ENCODE data around the gene TVP23C.

Gene TVP23C

DNA sequence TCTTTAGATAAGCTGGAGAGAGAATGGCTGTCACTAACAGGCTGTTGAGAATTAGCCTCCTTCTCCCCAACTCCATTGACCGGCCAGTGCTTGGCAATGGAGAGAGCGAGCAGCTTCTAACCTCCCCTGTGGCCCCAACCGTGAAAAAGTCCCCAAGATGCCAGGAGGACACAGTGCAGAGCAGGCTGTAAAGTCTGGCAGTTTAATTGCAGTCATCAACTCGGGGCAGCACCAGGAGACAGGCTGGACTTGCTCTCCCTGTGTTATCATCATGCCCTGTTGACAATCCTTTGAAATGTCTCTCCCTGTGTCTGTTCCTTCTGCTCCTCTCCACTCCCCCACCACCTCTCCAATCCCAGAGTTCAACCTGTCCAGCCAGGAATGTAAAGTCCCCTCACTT lies 95.2 kb downstream of the TVP23C start:
- ATAC-seq (no peak), DNase-seq (no peak)
- no peaks in the 10 kb centered on the region for H3K36me3 Mint-ChIP-seq (ENCODE audit: low read depth)
- no peaks in the 10 kb centered on the region for H3K9me3 Mint-ChIP-seq
- H3K4me1 Mint-ChIP-seq, result no peaks in the 10 kb centered on the region
- no peak overlapping the region for H3K27ac Mint-ChIP-seq
- no peaks in the 10 kb centered on the region for H3K27me3 Mint-ChIP-seq
- no peak overlapping the region for H3K4me3 Mint-ChIP-seq

DNA sequence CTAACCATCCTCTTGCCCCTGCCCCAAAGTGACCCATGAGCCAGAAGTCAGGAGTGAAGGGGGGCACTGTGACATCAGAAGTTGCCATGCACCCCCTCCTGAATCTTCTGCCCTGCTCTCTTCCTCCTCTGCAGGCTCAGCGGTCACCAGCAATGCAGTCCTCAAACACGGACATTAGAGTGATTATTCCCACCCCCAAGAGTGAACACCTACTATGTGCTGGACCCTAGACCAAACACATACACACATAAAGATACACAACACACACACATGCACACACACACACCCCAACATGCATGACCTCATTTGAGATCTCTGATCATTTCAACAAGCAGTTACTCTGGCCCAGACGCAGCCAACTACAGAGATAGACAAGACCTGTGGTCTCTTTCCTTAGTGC lies 95.7 kb downstream of the TVP23C start, which contains the start of gene CDRT4:
Gene CDRT4 (minus strand): TSS at position 30 of the 400 bp plus-strand sequence. CDS start 27,383 bp downstream, outside the sequence.
- Mint-ChIP-seq H3K9me3 (no peaks in the 10 kb centered on the region), H3K36me3 (ENCODE audit: low read depth) (peaks cover 1% of the 10 kb centered on the region), H3K27ac (no peak within 1 kb of the TSS)

DNA sequence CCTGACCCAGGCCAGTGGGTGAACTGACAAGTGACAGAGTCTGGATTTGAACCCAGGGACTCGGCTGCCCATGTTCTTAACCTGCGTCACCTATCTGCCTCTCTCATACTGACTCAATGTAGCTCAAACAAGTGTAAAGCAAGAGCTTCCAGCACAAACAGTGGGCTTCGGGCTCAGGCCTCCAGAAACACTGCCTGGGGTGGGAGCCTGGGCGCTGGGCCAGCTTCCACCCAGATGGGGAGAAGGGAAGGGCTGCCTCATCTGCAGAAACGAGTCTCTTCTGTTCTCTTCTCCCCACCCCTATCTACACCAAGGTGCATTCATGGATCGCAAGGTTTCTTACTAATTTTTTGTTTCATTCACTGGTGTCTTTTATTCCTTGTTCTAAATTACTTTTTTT lies 97.2 kb downstream of the TVP23C start:
- Mint-ChIP-seq H3K36me3 (ENCODE audit: low read depth) (peaks cover 9% of the 10 kb centered on the region), H3K4me3 (no peak overlapping the region), H3K27ac (no peak overlapping the region), H3K4me1 (no peaks in the 10 kb centered on the region), H3K9me3 (no peaks in the 10 kb centered on the region), H3K27me3 (no peaks in the 10 kb centered on the region)
- no peak for ATAC-seq
- no peak for DNase-seq

More for the DNA sequence above, 95.7 kb downstream of the TVP23C start, which contains the start of gene CDRT4:
- no peak for DNase-seq
- no peak for ATAC-seq
- no peaks in the 10 kb centered on the region for H3K4me1 Mint-ChIP-seq
- no peak within 1 kb of the TSS for H3K4me3 Mint-ChIP-seq
- no peaks in the 10 kb centered on the region for H3K27me3 Mint-ChIP-seq

DNA sequence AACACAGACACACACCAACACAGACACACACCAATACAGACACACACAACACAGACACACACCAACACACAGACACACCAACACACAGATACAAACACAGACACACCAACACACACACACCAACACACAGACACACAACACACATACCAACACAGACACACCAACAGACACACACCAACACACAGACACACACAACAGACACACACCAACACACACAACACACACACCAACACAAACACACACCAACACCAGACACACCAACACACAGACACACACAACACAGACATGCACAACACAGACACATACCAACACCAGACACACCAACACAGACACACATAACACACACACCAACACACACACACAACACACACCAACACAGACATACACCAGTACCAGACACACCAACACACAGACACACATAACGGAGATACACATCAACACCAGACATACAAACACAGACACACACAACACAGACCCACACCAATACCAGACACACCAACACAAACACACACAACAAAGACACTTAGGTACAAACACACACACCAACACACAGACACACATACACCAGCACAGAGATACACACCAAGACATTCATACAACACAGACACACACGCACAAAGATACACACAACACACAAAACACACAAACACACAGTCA lies 98.1 kb downstream of the TVP23C start:
- Mint-ChIP-seq H3K9me3 (peaks cover under 1% of the 10 kb centered on the region), H3K27me3 (no peaks in the 10 kb centered on the region), H3K4me1 (no peaks in the 10 kb centered on the region), H3K4me3 (no peak overlapping the region), H3K27ac (no peak overlapping the region), H3K36me3 (ENCODE audit: low read depth) (peaks cover 10% of the 10 kb centered on the region)
- DNase-seq, result no peak
- no peak for ATAC-seq

DNA sequence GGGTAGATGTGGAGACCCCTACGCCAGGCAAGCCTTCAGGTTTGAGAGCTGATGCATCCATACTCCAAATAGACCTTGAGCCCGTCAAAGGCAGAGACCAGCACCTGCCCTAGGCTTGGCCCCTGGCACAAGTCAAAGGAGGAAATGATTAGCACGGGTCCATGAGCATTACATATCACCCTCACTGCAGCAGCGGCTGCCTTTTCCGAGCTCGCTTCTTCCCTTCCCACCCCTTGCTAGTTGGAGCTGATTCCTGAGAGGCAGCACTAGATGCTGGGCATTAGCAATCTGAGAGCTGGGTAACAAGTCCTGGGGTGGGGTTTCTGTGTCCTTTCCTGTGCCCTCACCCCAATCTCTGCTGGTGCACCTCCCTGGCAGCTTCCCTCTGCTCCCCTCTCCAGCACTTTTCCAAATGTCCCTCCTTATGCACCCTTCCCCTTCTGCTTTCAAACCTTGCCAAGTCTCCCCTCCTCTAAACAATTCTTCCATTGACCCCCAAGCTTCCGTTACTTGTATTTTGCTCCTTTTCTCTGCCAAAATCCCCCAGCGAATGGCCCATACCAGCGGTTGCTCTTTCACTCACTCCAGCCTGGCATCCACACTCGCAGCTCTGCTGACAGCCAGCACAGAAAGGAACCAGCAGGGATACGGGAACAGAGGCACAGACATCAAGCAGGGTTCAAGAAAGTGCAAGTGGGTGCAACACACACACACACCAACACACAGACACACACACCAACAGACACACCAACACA lies 98.9 kb downstream of the TVP23C start:
- Mint-ChIP-seq H3K4me3 (no peak overlapping the region), H3K27me3 (no peaks in the 10 kb centered on the region), H3K27ac (no peak overlapping the region), H3K36me3 (ENCODE audit: low read depth) (peaks cover 11% of the 10 kb centered on the region), H3K9me3 (peaks cover 5% of the 10 kb centered on the region), H3K4me1 (no peaks in the 10 kb centered on the region)
- DNase-seq (no peak), ATAC-seq (no peak)

DNA sequence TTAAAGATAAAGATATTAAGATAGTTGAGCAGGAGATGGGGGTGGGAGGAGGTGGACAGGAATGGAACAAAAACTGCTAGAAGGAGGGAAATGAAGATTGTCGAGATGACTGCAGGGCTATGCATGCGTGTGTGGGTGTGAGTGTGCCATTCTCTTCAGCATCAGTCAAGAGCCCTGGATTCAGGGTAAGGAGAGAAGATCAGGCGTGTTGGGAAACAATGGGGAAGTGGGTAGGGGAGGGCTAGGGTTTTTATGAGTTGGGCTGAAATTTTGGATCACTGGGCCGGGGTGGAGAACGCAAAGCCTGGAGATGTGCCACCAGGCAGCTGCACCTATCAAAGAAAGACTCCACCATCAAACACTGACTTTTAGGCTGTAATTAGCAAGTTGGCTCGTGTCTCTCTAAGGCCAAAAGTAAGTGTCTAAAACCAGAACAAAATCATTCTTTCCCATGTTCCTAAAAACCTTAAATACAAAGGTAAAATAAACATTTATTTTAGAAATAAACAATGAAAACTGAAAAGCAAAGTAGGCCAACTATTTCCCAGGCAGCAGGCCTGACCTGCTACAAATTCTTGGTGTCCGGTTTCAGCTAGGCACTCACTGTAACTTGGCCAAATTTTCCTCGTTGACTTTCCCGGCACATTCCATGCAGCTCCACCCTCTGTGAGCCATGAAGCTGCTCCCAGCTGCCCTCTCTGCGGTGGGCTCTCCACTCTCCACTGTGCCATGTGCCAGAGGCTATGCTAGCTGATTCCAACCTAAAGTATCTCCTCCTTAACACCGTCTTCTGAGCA lies 100.1 kb downstream of the TVP23C start:
- H3K27ac Mint-ChIP-seq, result no peak overlapping the region
- peaks cover 7% of the 10 kb centered on the region for H3K9me3 Mint-ChIP-seq
- ATAC-seq (no peak), DNase-seq (no peak)
- no peak overlapping the region for H3K4me3 Mint-ChIP-seq
- H3K4me1 Mint-ChIP-seq, result no peaks in the 10 kb centered on the region
- peaks cover 11% of the 10 kb centered on the region for H3K36me3 Mint-ChIP-seq (ENCODE audit: low read depth)
- no peaks in the 10 kb centered on the region for H3K27me3 Mint-ChIP-seq

DNA sequence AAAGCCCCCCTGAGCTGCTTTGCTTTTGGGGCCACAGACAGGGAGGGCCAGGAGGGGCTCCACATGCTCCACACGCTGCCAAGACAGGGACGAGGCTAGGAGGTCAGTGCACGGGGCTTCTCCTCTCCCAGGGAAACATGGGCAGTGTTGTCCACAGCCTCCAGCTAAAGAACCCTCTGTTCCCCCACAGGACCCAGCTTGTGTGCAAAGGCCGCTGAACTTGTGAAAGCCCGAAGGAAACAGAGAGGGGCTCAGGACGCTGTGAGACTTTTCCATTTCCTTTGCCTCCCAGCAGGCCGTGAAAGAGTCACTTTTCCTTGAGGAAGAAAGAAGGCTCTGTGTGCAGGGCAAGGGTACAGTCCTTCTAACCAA lies 105.6 kb downstream of the TVP23C start:
- no peak for DNase-seq
- no peaks in the 10 kb centered on the region for H3K4me1 Mint-ChIP-seq
- H3K36me3 Mint-ChIP-seq (ENCODE audit: low read depth), result peaks cover 24% of the 10 kb centered on the region
- H3K9me3 Mint-ChIP-seq, result peaks cover 9% of the 10 kb centered on the region
- no peaks in the 10 kb centered on the region for H3K27me3 Mint-ChIP-seq
- H3K4me3 Mint-ChIP-seq, result no peak overlapping the region
- H3K27ac Mint-ChIP-seq, result no peak overlapping the region
- ATAC-seq, result no peak

DNA sequence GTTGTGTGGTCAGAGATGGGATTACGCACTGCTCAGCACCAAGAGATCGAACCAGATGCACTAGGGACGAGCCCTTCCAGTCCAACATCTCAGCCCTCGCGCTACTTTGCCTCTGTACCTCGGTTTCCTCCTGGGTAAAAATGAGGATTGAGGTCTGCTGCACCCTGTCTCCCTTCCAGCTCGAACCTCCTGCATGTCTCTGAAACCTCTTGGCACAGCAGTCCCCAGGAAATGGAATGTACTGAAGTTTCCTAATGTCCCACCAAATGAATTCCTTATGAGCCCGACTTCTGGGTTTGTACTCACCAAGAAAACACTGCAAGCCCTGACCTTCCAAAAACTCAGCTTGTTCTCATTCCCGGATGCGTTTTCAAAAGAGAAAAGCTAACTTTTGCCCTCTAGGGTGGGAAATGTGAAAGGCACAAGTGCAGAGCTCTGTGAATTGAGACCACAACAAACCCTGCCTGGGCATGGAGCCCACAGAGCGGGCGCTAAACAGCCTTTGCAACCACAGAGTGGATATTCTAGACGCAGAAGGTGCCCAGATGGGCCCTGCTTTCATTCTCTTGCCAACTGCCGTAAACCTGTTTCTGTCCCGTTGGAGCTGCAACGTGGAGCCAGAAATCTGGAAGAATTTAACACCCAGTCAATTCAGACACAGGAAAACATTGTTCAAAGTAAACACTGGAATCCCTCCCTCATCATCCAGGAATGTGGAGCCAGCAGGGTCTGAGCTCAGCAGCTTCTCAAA lies 106.1 kb downstream of the TVP23C start:
- ATAC-seq (no peak), DNase-seq (no peak)
- Mint-ChIP-seq H3K27ac (no peak overlapping the region), H3K27me3 (no peaks in the 10 kb centered on the region), H3K4me1 (no peaks in the 10 kb centered on the region), H3K9me3 (peaks cover 9% of the 10 kb centered on the region), H3K36me3 (ENCODE audit: low read depth) (peaks cover 21% of the 10 kb centered on the region), H3K4me3 (no peak overlapping the region)

DNA sequence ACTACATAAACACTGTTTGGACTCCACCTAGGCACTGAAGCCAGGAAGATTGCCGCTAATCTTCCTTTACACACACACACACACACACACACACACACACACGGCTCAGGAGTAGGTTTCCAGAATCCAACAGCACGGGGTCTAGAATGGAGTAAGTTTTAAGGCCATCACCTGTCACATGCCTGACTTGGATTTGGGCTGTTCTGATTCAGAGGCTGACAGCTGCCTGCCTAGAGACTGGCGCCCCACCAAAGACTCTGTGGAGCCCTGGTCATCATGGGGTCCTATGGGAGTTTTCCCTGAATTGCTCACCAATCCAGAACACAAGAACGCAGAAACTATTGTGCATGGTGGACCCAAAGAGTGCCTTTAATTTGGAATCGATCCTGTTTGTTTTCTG lies 106.8 kb downstream of the TVP23C start:
- Mint-ChIP-seq H3K36me3 (ENCODE audit: low read depth) (peaks cover 16% of the 10 kb centered on the region), H3K9me3 (peaks cover 9% of the 10 kb centered on the region), H3K4me1 (no peaks in the 10 kb centered on the region), H3K27me3 (no peaks in the 10 kb centered on the region), H3K27ac (no peak overlapping the region), H3K4me3 (no peak overlapping the region)
- no peak for DNase-seq
- ATAC-seq, result no peak

DNA sequence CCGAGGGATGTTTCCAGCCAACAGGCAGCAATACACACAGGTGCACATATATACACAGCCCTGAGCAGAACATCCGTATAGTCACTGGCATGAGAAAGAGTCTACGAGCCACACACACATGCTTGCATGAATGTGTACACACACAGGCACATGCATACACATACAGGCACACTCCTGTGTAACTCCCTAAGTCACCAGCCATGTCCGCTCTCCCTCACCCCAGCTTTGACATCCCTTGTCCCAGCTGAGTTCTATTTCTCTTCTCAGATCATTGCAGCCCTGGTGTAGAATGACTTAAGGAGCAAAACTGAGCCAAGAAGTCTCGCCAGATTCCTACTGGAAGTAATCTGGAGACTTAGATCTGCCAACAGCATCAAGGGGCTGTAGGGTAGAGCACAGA lies 108.9 kb downstream of the TVP23C start:
- Mint-ChIP-seq H3K9me3 (peaks cover 4% of the 10 kb centered on the region), H3K36me3 (ENCODE audit: low read depth) (peaks cover 13% of the 10 kb centered on the region), H3K27ac (no peak overlapping the region), H3K4me3 (no peak overlapping the region), H3K27me3 (no peaks in the 10 kb centered on the region), H3K4me1 (no peaks in the 10 kb centered on the region)
- DNase-seq (no peak), ATAC-seq (no peak)

DNA sequence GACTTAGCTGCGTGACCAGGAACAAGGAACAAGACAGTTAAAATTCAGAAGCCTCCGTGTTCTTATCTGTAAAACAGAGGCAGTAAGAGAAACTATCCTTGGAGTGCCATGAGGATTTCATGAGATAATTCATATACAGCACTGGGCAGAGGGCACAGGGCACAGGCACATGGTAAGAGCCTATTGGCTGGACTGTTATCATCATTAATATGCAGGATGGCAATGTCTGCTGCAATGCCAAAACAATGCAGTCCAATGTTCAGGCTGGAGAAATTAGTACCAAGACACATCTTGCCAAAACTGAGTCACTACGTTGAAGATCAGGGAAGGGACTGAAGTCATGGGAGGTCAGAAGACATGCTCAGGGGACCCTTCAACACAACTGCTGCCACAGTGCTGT lies 109.5 kb downstream of the TVP23C start:
- Mint-ChIP-seq H3K27me3 (no peaks in the 10 kb centered on the region), H3K4me3 (no peak overlapping the region), H3K9me3 (peaks cover 4% of the 10 kb centered on the region), H3K4me1 (no peaks in the 10 kb centered on the region), H3K36me3 (ENCODE audit: low read depth) (peaks cover 13% of the 10 kb centered on the region), H3K27ac (no peak overlapping the region)
- no peak for DNase-seq
- ATAC-seq, result no peak

DNA sequence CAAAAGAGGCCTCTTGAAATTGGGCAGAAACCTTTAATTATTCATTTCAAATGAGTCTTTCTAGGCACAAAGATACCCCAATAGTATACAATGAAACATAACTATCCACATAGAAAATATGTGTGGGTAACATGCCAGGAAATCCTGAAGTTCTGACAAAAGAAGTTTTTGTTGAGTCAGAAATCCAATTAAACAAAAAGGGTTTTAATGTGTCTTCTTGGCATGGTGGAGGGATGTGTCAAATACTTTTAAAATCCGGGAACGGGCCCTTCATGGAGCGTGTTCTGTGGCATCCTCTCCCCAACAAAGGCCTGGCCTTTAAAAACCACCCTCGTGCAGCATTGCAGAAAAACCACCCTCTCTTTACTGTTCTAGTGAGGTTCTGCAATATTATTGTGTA lies 110.0 kb downstream of the TVP23C start:
- Mint-ChIP-seq H3K27ac (no peak overlapping the region), H3K4me1 (no peaks in the 10 kb centered on the region), H3K27me3 (no peaks in the 10 kb centered on the region), H3K4me3 (no peak overlapping the region), H3K36me3 (ENCODE audit: low read depth) (peaks cover 13% of the 10 kb centered on the region), H3K9me3 (peaks cover 2% of the 10 kb centered on the region)
- ATAC-seq, result no peak
- DNase-seq, result no peak

DNA sequence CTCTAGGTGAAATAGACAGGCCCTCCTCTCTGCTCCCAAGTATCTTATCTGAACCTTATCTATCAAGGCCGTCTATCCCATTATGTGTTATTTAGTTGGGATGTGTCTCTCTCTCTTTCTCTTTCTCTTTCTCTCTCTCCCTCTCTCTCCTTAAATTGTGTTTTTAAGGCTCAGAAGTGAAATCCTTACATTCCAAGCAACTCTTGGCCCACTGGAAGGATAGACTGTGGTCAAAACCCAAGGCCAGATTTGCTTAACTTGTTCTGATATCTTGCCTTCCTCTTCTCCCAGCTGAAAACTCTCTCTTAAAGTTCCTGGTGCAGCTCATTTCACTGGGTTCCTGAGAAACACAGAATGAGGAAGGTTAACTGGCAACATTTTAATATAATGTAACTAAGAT lies 110.5 kb downstream of the TVP23C start:
- Mint-ChIP-seq H3K27me3 (no peaks in the 10 kb centered on the region), H3K36me3 (ENCODE audit: low read depth) (peaks cover 13% of the 10 kb centered on the region), H3K4me3 (no peak overlapping the region), H3K27ac (no peak overlapping the region), H3K4me1 (no peaks in the 10 kb centered on the region), H3K9me3 (no peaks in the 10 kb centered on the region)
- no peak for ATAC-seq
- DNase-seq, result no peak

Data from activated naive CD8-positive, alpha-beta T cell treated with anti-CD3 and anti-CD28 coated beads, Interleukin-2, amount 50 U/mL, for 24 hours (primary cell).